ENCODE results near the gene CFAP90. TPM values are rescaled to one million over a fixed set of nuclear protein-coding genes. Genes with fewer than 3 reads are reported as not detected.

The CFAP90 gene
- total and polyA plus RNA-seq, 2 donors (not counting 3 experiments of a cell fraction or from before 2014, with no cell fraction given): 0.07 TPM; not detected in 1

DNA sequence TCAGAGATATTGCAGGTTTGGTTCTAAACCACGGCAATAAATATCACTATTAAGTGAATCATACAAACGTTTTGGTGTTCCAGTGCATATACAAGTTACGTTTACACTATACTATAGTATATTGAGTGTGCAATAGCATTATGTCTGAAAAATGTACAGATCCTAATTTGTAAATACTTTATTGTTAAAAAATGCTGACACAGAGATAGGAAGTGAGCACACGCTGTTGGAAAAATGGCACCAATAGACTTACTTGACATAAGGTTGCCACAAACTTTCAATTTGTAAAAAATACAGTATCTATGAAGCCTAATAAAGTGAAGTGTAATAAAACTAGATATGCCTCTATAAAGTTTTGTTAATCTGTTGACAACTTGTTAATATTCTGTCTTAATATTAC, 16.0 kb downstream of the CFAP90 start:
- DNase-seq (ENCODE audit: low read depth, low spot score) (no peak), FAIRE-seq (no peak)
- Histone ChIP-seq H3K9me3 (replicated peaks; ENCODE audit: control insufficient read depth, insufficient read depth, low read length) (no peaks in the 10 kb centered on the region), H3K4me1 (ENCODE audit: control insufficient read depth, extremely low read depth, insufficient read depth, low read length) (no peaks in the 10 kb centered on the region), H3K27ac (ENCODE audit: insufficient read depth, low read depth, low read length) (no peak overlapping the region), H3K4me2 (ENCODE audit: insufficient read depth, low read length) (no peak overlapping the region), H3K9ac (replicated peaks; ENCODE audit: extremely low read depth, insufficient read depth, low read length) (no peak overlapping the region), H3K36me3 (ENCODE audit: control insufficient read depth in 2 of 2, extremely low read depth in 1 of 2, insufficient read depth in 2 of 2, low read length in 2 of 2) (no peaks in the 10 kb centered on the region), H2AFZ (ENCODE audit: low read depth, low read length) (no peak overlapping the region), H3K79me2 (ENCODE audit: control insufficient read depth, insufficient read depth, low read length) (no peaks in the 10 kb centered on the region), H3K9me1 (replicated peaks; ENCODE audit: control insufficient read depth, extremely low read depth, insufficient read depth, low read length) (no peaks in the 10 kb centered on the region), H3K27me3 (ENCODE audit: control insufficient read depth in 2 of 2, insufficient read depth in 2 of 2, low read length in 2 of 2) (no peaks in the 10 kb centered on the region), H3K4me3 (replicated peaks in 1 of 3; ENCODE audit: insufficient read depth in 1 of 3, low read depth in 1 of 3, low read length in 3 of 3) (no peak overlapping the region), H4K20me1 (replicated peaks; ENCODE audit: control insufficient read depth, extremely low read depth, insufficient read depth, low read length) (no peaks in the 10 kb centered on the region)
- no TSS peak for BruUV-seq (replicated peaks)
- ChIA-PET POLR2A (no interaction called here), CTCF (no interaction called here)
- intact Hi-C loops (cut with micrococcal nuclease): no loop called here
- dilution Hi-C loops (cut with MboI; ENCODE audit: extremely low pct_ligation_motif_present, low sequenced_read_pairs): no loop called here
- TF ChIP-seq, protein P1, sequence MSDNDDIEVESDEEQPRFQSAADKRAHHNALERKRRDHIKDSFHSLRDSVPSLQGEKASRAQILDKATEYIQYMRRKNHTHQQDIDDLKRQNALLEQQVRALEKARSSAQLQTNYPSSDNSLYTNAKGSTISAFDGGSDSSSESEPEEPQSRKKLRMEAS (IDR thresholded peaks at IDR 0.05; ENCODE audit: insufficient read depth, insufficient read length): no peak
- TF ChIP-seq FOS (IDR thresholded peaks at IDR 0.05; ENCODE audit: borderline replicate concordance, insufficient read depth, low read length) (no peak), EZH2 (IDR thresholded peaks at IDR 0.05; ENCODE audit: borderline replicate concordance, low read depth, low read length, severe bottlenecking) (no peak), CTCF (IDR thresholded peaks at IDR 0.05; ENCODE audit: extremely low read depth in 1 of 2, insufficient read depth in 1 of 2, low read depth in 1 of 2, low read length in 2 of 2) (no peak), POLR2AphosphoS5 (IDR thresholded peaks at IDR 0.05; ENCODE audit: insufficient read depth, low read depth, low read length) (no peak), POLR2A (IDR thresholded peaks at IDR 0.05; ENCODE audit: low read depth, low read length) (no peak), JUN (IDR thresholded peaks at IDR 0.05; ENCODE audit: borderline replicate concordance, insufficient read depth, insufficient read length, low read depth) (no peak), GATA2 (IDR thresholded peaks at IDR 0.05; ENCODE audit: insufficient read depth, insufficient read length, low read depth, low read length) (no peak), MYC (IDR thresholded peaks at IDR 0.05; ENCODE audit: low read depth, low read length) (no peak)

All from endothelial cell of umbilical vein (primary cell).